Activated naive CD8-positive, alpha-beta T cell treated with anti-CD3 and anti-CD28 coated beads, Interleukin-2, amount 50 U/mL, for 24 hours (primary cell): ENCODE data around the gene TMEM52.

Source experiments
- ATAC-seq: fragments of 150-1000 bp; cut with Tn5 transposase; one replicate; pipeline ENCODE4 v1.10.0; 2021
- DNase-seq: peaks from one replicate; pipeline ENCODE4 v3.0.0; 2021
- H3K27ac Mint-ChIP-seq: one replicate; pipeline ENCODE4 v1.8.0; 2021; ENCODE audit warnings: mild to moderate bottlenecking, mixed read lengths
- H3K27me3 Mint-ChIP-seq: one replicate; pipeline ENCODE4 v1.8.0; 2021; ENCODE audit warnings: mixed read lengths
- H3K36me3 Mint-ChIP-seq: one replicate; pipeline ENCODE4 v1.8.0; 2021; ENCODE audit warnings: low read depth, mixed read lengths
- H3K4me1 Mint-ChIP-seq: one replicate; pipeline ENCODE4 v1.8.0; 2021; ENCODE audit warnings: mixed read lengths
- H3K4me3 Mint-ChIP-seq: one replicate; pipeline ENCODE4 v1.8.0; 2021; ENCODE audit warnings: mild to moderate bottlenecking, moderate library complexity, mixed read lengths
- H3K9me3 Mint-ChIP-seq: one replicate; pipeline ENCODE4 v1.8.0; 2021; ENCODE audit warnings: mixed read lengths

TMEM52 gene

DNA sequence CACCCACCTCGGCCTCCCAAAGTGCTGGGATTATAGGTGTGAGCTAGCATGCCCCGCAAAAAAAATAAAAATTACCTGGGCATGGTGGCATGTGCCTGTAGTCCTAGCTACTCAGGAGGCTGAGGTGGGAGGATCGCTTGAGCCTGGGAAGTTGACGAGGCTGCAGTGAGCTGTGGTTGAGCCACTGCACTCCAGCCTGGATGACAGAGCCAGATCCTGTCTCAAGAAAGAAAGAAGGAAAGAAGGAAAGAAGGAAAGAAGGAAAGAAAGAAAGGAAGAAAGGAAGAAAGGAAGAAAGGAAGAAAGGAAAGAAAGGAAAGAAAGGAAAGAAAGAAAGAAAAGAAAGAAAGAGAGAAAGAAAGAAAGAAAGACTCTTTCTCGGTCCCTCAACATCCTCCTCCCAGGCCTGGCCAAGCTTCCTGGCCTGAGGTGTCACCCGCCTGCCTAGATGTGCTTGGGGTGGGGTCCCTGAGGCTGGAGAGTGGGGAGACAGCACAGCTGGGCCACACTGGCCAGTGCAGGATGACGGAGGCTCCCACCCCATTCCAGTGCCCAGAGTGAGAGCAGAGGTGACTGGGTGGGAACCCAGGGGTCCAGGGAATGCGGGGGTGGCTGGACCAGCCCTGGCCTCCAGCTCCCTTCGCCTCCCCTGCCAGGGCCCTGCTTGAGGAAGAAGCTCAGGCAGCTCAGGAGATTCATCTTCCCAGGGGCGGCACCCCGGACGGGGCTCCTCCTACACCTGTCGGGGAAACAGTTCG, 18.0 kb downstream of the TMEM52 start:
- Mint-ChIP-seq H3K27me3 (peaks cover 1% of the 10 kb centered on the region), H3K4me3 (no peak overlapping the region), H3K9me3 (no peaks in the 10 kb centered on the region), H3K36me3 (no peaks in the 10 kb centered on the region), H3K27ac (no peak overlapping the region), H3K4me1 (peaks cover 4% of the 10 kb centered on the region)
- DNase-seq (no peak), ATAC-seq (no peak)

DNA sequence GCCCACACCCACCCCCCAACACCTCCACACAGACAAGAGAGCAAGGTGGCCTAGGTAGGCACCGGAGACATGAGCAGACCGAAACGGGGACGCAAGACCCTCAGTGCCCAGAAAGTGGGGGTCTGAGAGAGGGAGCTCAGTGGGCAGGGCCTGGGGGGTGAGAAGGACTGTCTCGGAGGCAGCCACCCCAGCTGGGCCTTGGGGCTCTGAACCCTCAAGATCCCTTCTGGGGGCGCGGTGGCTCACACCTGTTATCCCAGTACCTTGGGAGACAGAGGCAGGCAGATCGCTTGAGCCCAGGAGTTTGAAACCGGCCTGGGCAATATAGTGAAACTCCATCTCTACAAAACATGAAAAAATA, 19.1 kb downstream of the TMEM52 start:
- ATAC-seq (no peak), DNase-seq (no peak)
- H3K27ac Mint-ChIP-seq = no peak overlapping the region
- H3K4me1 Mint-ChIP-seq = peaks cover 7% of the 10 kb centered on the region
- H3K27me3 Mint-ChIP-seq = peaks cover 3% of the 10 kb centered on the region
- no peaks in the 10 kb centered on the region for H3K9me3 Mint-ChIP-seq
- H3K4me3 Mint-ChIP-seq = no peak overlapping the region
- no peaks in the 10 kb centered on the region for H3K36me3 Mint-ChIP-seq

DNA sequence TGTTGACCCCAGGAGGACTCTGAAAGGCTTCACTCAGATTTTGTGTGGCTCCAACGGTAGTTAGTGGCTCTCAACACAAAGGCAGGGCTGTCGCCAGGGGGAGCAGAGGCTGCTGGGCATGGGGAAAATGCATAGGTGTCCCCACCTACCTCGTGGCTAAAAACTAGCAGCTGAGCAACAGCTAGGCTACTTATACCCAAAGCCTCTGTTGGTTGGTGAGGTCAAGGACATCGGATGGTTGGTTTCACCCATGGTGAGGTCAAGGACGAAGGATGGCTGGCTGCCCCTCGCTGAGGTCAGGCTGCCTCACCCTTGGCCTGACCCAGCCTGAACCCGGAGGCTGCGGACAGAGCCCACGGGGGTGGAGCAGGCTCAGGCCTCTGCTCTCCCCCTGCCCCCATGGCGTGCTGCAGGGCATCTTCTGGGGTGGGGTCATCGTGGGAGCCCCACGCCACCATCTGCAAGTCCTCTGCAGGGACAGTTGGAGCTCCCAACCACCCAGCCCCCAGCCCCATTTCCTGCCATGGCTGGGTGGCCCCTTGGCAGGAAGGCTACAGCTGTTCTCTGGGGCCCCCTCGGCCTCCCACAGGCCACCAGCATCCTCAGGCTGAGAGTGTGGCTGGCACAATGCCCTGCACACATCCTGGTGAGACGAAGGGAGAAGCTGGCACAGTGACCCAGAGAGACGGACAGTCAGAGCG, 19.7 kb downstream of the TMEM52 start:
- no peak overlapping the region for H3K27ac Mint-ChIP-seq
- DNase-seq = no peak
- H3K4me1 Mint-ChIP-seq = peaks cover 12% of the 10 kb centered on the region
- H3K36me3 Mint-ChIP-seq = no peaks in the 10 kb centered on the region
- no peaks in the 10 kb centered on the region for H3K9me3 Mint-ChIP-seq
- no peak overlapping the region for H3K4me3 Mint-ChIP-seq
- ATAC-seq = peak; percentile 11
- peaks cover 3% of the 10 kb centered on the region for H3K27me3 Mint-ChIP-seq

DNA sequence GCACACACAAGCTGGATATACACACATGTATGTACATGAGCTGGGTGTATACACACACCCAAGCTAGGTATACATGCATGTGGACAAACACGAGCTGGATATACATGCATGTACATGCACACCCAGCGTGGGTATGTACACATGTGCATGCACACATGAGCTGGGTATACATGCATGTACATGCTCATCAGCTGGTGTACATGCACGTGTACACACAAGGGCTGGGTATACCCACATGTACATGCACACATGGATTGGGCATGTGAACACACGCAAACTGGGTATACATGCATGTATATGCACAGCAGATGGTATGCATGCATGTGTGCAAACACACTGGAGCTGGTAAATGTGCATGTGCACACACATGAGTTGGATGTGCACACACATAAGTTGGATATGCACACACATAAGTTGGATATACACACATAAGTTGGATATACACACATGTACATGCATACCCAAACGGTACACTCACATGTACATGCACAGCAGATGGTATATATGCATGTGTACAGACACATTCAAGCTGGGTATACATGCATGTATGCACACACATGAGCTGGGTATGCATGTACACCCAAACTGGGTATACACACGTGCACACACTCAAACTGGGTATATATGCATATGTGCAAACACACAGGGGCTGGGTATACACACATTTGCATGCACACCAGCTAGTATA, 20.7 kb downstream of the TMEM52 start:
- H3K9me3 Mint-ChIP-seq = no peaks in the 10 kb centered on the region

DNA sequence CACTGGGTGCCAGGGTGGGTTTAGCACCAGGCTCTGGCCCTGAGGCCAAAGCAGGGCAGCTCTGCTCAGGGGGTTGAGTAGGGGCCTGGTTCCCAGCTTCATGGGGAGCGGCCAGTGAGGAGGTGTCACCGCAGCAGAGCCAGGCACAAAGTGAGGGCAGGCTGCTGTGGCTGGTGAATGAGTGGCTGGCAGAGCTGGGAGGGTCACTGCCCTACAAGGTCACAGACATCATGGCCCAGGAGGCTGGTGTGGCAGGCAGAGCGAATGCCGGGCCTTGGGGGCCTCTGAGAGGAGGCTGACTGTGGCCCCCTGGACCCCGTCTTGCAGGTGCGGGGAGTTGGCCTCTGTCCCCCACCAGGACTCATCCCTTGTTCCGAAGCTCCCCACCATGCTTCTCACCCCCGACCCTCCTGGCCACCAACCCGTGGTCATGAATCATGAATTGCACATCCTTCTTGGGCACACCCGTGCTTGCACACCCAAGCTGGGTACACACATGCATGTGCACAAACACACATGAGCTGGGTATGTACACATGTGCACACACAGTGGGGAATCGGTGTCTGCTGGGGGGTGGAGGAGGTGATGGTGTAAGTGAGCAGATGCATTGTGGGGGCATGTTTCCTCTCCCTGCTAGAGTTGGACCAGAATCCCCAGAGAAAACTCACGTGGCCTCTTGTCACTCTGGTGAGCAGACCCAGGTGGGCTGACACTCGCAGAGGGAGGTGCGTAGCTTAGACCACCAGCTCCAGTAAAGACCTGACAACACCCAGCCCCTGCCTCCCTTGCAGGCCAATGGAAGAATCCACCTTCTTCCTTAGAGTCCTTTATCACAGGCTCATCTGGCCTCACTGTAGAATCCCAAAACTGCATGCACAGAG, 23.4 kb downstream of the TMEM52 start:
- no peak overlapping the region for H3K27ac Mint-ChIP-seq
- H3K4me3 Mint-ChIP-seq = no peak overlapping the region
- ATAC-seq = no peak

More for the DNA sequence above, 20.7 kb downstream of the TMEM52 start:
- peaks cover 13% of the 10 kb centered on the region for H3K4me1 Mint-ChIP-seq
- H3K27me3 Mint-ChIP-seq = peaks cover 3% of the 10 kb centered on the region
- H3K4me3 Mint-ChIP-seq = no peak overlapping the region
- H3K27ac Mint-ChIP-seq = no peak overlapping the region
- no peak for DNase-seq
- ATAC-seq = no peak
- H3K36me3 Mint-ChIP-seq = no peaks in the 10 kb centered on the region

DNA sequence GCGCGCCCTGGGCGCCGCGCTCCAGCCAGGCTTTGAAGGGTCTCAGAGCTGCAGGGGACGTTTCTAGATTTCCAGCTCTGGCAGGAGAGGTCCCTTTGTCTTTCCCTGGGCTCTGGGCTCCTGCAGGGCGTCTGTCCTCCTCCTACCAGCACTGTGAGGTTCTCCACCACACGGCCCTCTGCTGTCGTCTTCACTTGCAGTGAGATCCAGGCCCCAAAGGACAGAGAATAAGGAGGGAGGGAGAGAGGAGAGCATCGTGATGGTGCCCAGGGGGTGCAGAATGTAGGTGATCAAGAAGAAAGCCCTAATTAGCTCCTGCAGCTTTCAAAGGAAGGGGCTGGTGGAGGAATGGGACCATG, 24.0 kb downstream of the TMEM52 start:
- Mint-ChIP-seq H3K4me1 (peaks cover 28% of the 10 kb centered on the region), H3K27ac (no peak overlapping the region), H3K9me3 (no peaks in the 10 kb centered on the region), H3K27me3 (peaks cover 3% of the 10 kb centered on the region), H3K36me3 (no peaks in the 10 kb centered on the region), H3K4me3 (no peak overlapping the region)
- no peak for ATAC-seq
- DNase-seq = no peak

More for the DNA sequence above, 23.4 kb downstream of the TMEM52 start:
- Mint-ChIP-seq H3K9me3 (no peaks in the 10 kb centered on the region), H3K4me1 (peaks cover 28% of the 10 kb centered on the region), H3K27me3 (peaks cover 3% of the 10 kb centered on the region), H3K36me3 (no peaks in the 10 kb centered on the region)
- DNase-seq = no peak

DNA sequence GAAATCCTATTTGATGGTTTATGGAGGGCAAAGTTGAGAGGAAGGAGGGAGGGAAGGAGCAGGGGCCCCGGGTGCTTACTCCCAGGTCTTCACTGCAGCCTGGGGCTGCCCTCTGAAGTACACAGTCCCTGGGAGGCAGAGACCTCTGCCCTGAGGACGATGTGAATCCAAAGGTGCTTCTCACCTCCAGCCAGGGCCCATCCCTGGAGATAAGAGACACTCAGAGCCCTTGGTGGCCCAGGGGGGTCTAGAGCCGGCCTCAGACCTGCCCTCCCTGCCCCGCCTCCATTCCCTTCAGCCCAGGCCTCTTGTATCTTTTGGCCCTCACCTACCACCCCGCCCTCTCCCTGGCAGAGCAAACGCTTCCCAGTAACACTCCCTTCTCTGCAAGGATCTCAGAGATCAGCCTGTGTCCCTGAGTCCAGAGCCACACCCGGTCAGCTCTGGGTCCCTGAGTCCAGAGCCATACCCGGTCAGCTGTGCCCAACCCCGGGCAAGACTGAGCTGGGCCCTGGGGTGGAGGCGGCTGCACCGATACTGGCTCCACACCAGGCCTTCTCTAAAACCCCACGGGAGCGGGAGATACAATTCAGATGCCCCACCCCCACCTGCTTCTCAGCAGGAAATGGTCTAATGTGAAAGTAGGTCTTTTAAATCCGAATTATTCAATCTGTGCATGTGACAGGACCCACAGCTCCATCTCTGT, 24.6 kb downstream of the TMEM52 start:
- ATAC-seq (no peak), DNase-seq (no peak)
- H3K27me3 Mint-ChIP-seq = peaks cover 3% of the 10 kb centered on the region
- H3K4me3 Mint-ChIP-seq = no peak overlapping the region
- no peak overlapping the region for H3K27ac Mint-ChIP-seq
- no peaks in the 10 kb centered on the region for H3K9me3 Mint-ChIP-seq
- no peaks in the 10 kb centered on the region for H3K36me3 Mint-ChIP-seq
- H3K4me1 Mint-ChIP-seq = peaks cover 28% of the 10 kb centered on the region

DNA sequence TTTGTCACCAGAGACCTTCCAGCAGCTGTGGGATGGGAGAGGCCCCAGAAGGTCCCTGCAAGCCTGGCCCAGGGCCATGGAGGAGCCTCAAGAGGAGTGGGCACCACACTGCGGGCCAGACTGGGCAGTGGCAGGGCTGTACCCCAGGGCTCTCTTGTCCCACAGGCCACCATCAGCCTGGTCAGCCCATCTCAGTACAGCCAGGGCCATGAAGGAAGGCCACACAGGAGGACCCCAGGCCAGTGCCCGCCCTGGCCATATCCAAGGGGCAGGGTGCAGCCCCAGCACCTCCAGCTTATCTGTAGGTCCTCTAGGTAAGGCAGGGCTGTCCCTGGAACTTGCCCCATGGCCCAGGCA, 25.1 kb downstream of the TMEM52 start:
- Mint-ChIP-seq H3K4me3 (no peak overlapping the region), H3K27ac (no peak overlapping the region), H3K36me3 (peaks cover 4% of the 10 kb centered on the region), H3K9me3 (no peaks in the 10 kb centered on the region), H3K27me3 (peaks cover 3% of the 10 kb centered on the region), H3K4me1 (peaks cover 29% of the 10 kb centered on the region)
- no peak for DNase-seq
- ATAC-seq = no peak

DNA sequence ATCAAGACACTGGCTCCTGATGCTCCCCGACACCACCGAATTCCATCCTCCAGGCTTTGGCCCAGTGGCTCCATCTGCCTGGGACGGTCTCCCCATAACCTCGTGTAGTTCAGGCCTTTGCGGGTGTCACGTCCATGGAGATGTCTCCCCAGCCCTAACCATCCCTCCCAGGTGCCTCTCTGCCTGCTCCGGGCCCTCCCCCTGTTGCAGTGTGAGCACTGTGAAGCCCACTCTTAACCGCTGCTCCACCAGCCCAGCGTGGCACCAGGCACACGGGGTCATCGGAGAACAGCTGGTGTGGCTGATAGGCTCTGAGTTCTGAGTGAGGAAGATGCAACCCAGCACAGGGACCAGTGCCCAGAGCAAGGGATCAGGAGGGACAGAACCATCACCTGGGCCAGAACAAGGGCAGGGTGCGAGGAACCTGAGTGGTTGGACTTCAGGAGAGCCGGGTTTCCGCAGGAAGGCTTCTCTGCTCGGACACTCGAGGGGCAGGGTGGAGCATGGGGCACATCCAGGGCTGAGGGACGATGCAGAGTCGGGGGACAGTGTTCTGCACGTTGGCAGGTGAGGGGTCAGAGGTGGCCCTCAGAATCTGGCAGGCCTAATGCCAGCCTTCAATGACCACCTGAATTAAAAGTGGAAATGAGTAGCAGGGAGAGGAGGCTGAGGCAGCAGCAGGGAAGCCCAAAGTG, 25.6 kb downstream of the TMEM52 start:
- peak overlapping the region; percentile 30 for H3K4me3 Mint-ChIP-seq

DNA sequence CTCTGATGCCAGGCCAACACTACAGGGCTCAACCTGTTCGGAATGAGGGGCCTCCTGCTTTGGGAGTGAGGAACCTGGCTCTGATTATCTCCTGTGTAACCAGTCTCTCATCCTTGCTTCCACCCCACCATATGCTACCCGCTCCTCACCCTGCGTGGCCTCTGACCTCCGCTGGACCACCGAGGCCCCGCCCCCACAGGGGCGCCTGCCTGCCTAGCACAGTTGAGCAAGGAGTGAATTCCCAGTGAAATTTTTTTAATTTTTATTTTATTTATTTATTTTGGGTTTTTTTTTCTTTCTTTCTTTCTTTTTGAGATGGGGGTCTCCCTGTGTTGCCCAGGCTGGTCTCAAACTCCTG, 26.3 kb downstream of the TMEM52 start:
- peak overlapping the region; percentile 87 for H3K27ac Mint-ChIP-seq
- no peak for ATAC-seq
- H3K4me1 Mint-ChIP-seq = peaks cover 41% of the 10 kb centered on the region
- H3K4me3 Mint-ChIP-seq = peak overlapping the region; percentile 86
- H3K9me3 Mint-ChIP-seq = no peaks in the 10 kb centered on the region
- no peak for DNase-seq
- peaks cover 10% of the 10 kb centered on the region for H3K36me3 Mint-ChIP-seq
- H3K27me3 Mint-ChIP-seq = peaks cover 3% of the 10 kb centered on the region

More for the DNA sequence above, 25.6 kb downstream of the TMEM52 start:
- Mint-ChIP-seq H3K27ac (no peak overlapping the region), H3K9me3 (no peaks in the 10 kb centered on the region), H3K36me3 (peaks cover 6% of the 10 kb centered on the region), H3K27me3 (peaks cover 3% of the 10 kb centered on the region), H3K4me1 (peaks cover 34% of the 10 kb centered on the region)
- ATAC-seq (no peak), DNase-seq (no peak)

DNA sequence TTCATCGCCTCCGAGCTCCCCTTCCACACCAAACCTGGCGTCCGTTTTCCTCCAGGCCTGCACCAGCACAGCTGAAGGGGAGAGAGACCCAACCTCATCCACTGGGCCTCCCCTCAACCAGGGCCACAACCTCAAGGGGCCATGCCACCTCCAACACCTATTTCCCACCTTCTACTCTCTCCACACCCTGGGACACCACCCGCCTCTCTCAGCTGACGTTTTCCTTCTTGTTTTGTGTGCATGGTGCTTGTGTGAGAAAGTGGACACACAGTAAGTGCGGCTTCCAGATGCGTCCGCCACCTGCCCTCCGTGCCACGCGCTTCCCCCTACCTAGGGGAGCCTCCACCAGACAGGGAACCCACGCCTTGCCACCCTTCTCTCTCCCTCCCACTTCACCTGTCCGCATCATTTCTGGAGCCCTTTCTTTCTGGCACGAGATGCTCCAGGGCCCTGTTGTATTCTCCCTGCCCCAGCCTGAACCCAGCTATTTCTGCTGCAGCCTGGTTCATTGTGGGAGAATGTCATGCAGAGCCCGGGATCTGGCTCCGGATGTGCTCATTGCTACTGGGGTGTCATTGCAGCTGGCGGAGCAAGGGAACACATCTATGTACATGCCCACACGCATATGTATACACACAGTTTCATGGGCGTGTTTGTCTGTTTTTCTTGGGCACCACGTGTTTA, 26.9 kb downstream of the TMEM52 start:
- H3K9me3 Mint-ChIP-seq = no peaks in the 10 kb centered on the region
- peak overlapping the region; percentile 86 for H3K4me3 Mint-ChIP-seq
- H3K27me3 Mint-ChIP-seq = peaks cover 3% of the 10 kb centered on the region
- H3K27ac Mint-ChIP-seq = peak overlapping the region; percentile 87
- no peak for DNase-seq
- ATAC-seq = no peak
- peaks cover 11% of the 10 kb centered on the region for H3K36me3 Mint-ChIP-seq
- H3K4me1 Mint-ChIP-seq = peaks cover 46% of the 10 kb centered on the region

DNA sequence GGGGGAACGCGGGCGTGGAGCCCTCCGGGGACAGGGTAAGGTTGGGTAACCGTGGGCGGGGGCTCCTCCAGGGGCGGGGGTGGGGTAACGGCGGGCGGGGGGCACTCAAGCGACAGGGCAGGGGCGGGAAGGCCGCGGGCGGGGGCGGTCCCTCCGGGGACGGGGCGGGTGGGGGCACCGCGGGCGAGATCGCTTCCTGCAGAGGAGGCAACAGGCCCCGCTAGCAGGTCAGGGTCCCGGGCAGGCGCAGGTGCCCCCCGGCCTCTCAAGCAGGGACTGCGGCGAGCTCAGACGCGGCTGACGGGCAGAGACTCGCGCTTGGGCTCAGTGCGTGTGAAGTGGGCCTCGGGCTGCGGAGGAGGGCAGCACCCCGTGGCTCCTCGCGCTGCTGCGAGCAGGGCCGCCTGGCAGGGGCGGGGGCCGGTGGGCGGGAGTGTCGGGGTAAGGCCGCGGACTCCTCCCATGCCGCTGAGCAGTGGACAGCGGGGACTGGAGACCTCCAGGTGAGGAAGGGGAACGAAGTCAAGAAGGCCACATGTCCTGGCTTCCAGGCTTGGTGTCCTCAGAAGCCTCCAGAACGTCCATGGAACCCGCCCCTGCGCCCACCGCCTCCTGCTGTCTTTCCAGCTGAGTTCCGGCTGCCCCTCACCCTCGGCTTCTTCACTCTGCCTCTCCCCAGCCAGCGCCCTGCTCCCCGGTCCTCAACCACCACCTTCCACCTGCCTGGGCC, 27.6 kb downstream of the TMEM52 start:
- Mint-ChIP-seq H3K4me1 (peaks cover 52% of the 10 kb centered on the region), H3K36me3 (peaks cover 15% of the 10 kb centered on the region), H3K9me3 (no peaks in the 10 kb centered on the region), H3K27ac (peak overlapping the region; percentile 87), H3K27me3 (peaks cover 3% of the 10 kb centered on the region), H3K4me3 (peak overlapping the region; percentile 86)
- ATAC-seq (peak; percentile 40), DNase-seq (peak; percentile 70)
